HepG2 (cell line): ENCODE results near the gene KRTAP17-1. TPM values are rescaled to one million over a fixed set of nuclear protein-coding genes. Genes with fewer than 3 reads are reported as not detected.

Experiments
- ATAC-seq: fragments of 200-7000 bp; cut with Tn5 transposase; 3 replicates; pipeline ENCODE4 v1.9.1; 2020; ENCODE audit warnings: mild to moderate bottlenecking, moderate library complexity
- BruUV-seq: library from RNA; stranded (reverse); fragments of 400-500 nt; replicated peaks from 2 replicates; lab custom pipeline; 2021; lab: Mats Ljungman, UMichigan
- CTCF ChIA-PET: fragments of 300-600 bp; formaldehyde crosslinking; extraction: SDS; loops from one replicate; lab custom pipeline; 2021; ENCODE audit warnings: low total read pairs, inconsistent platforms, low intra/inter-chr PET ratio; lab: Yijun Ruan, JAX
- POLR2A ChIA-PET: fragments of 350-600 bp; sonication (Branson Sonifier 250); formaldehyde crosslinking; loops from one replicate; lab custom pipeline; 2020; ENCODE audit warnings: antibody characterized with exemption, inconsistent platforms; lab: Yijun Ruan, JAX
- DNase-seq: peaks from one replicate; pipeline ENCODE4 v3.0.0-alpha.2; 2015; ENCODE audit warnings: low spot score
- FAIRE-seq: peaks from 3 replicates; lab custom pipeline; 2011; peaks lifted over from hg19 to GRCh38; lab: Jason Lieb, UNC
- H2AFZ ChIP-seq: one replicate; pipeline ENCODE4 v1.6.1; 2011; ENCODE audit warnings: low read length, inconsistent platforms
- H3K27ac ChIP-seq: fragments of 300-600 bp; 3 replicates; pipeline ENCODE4 v1.8.0; 2011; ENCODE audit warnings: mixed run types, mild to moderate bottlenecking, mixed read lengths, low read length, inconsistent platforms; ENCODE audit not compliant: insufficient read depth; ENCODE audit errors: extremely low read length
- H3K27me3 ChIP-seq, 2 experiments: fragments of 200-600 bp in 1 of 2; 2 replicates in 1 of 2; 3 replicates in 1 of 2; pipeline versions ENCODE4 v1.6.0 to v1.8.0; 2011; ENCODE audit warnings: low read length in 2 of 2, mild to moderate bottlenecking in 2 of 2, moderate library complexity in 2 of 2, inconsistent platforms in 1 of 2; ENCODE audit not compliant: insufficient read depth in 2 of 2, control insufficient read depth in 1 of 2
- H3K36me3 ChIP-seq, 2 experiments: fragments of 200-600 bp in 1 of 2; replicated peaks in 1 of 2; 2 replicates in 1 of 2; 3 replicates in 1 of 2; pipeline versions ENCODE4 v1.5.1 to v1.8.0; 2011; ENCODE audit warnings: low read length in 2 of 2, inconsistent platforms in 1 of 2; ENCODE audit not compliant: insufficient read depth in 2 of 2, control insufficient read depth in 1 of 2
- H3K4me1 ChIP-seq: 2 replicates; pipeline ENCODE4 v1.5.1; 2012; ENCODE audit warnings: low read length, inconsistent platforms; ENCODE audit not compliant: insufficient read depth
- H3K4me2 ChIP-seq: 2 replicates; pipeline ENCODE4 v1.6.0; 2011; ENCODE audit warnings: low read depth, low read length, inconsistent platforms
- H3K4me3 ChIP-seq, 3 experiments: fragments of 200-600 bp in 1 of 3; sonication (generic), shearing (Covaris generic) in 1 of 3; replicated peaks in 1 of 3; 2 replicates each; pipeline ENCODE4 v1.5.1; 2011 to 2016; ENCODE audit warnings: low read length in 3 of 3, inconsistent platforms in 2 of 3, low read depth in 2 of 3, mild to moderate bottlenecking in 2 of 3, control low read depth in 1 of 3, mixed read lengths in 1 of 3; ENCODE audit not compliant: insufficient read depth in 1 of 3
- H3K79me2 ChIP-seq: one replicate; pipeline ENCODE4 v1.6.1; 2011; ENCODE audit warnings: low read length, inconsistent platforms; ENCODE audit not compliant: insufficient read depth
- H3K9ac ChIP-seq: 2 replicates; pipeline ENCODE4 v1.6.0; 2011; ENCODE audit warnings: mild to moderate bottlenecking, low read depth, low read length, inconsistent platforms; ENCODE audit not compliant: insufficient read depth
- H3K9me3 ChIP-seq: 2 replicates; pipeline ENCODE4 v1.5.1; 2012; ENCODE audit warnings: mild to moderate bottlenecking, low read length
- H4K20me1 ChIP-seq: 2 replicates; pipeline ENCODE4 v1.6.0; 2011; ENCODE audit warnings: inconsistent platforms, mild to moderate bottlenecking, low read length, moderate library complexity; ENCODE audit not compliant: insufficient read depth
- BORCS8-MEF2B ChIP-seq: sonication (generic); formaldehyde crosslinking; IDR thresholded peaks from 2 replicates; pipeline ENCODE4 v1.8.0; 2022; ENCODE audit warnings: mild to moderate bottlenecking, missing genetic modification reagents
- CREM ChIP-seq, 2 experiments: sonication (generic) in 1 of 2; formaldehyde crosslinking in 1 of 2; IDR thresholded peaks; 2 replicates each; pipeline versions ENCODE4 v1.4.0 to v1.6.1; 2016 to 2020; ENCODE audit warnings: antibody characterized with exemption in 1 of 2, mild to moderate bottlenecking in 1 of 2, missing genetic modification reagents in 1 of 2
- KLF9 ChIP-seq: IDR thresholded peaks from 2 replicates; pipeline ENCODE4 v1.6.1; 2016; ENCODE audit warnings: low read depth
- MBD4 ChIP-seq: IDR thresholded peaks from 2 replicates; pipeline ENCODE4 v1.6.1; 2012; ENCODE audit warnings: low read length, inconsistent platforms, borderline replicate concordance
- RNF2 ChIP-seq: fragments of 450-650 bp; conservative IDR thresholded peaks from 2 replicates; pipeline ENCODE4 v1.6.1; 2016; ENCODE audit warnings: low read depth
- SRSF9 ChIP-seq: fragments of 200-400 bp; formaldehyde crosslinking; IDR thresholded peaks from 2 replicates; pipeline ENCODE4 v1.6.1; 2018; ENCODE audit warnings: borderline replicate concordance, mild to moderate bottlenecking, low read depth, low read length; ENCODE audit not compliant: insufficient read depth, poor library complexity, severe bottlenecking
- U2AF1 ChIP-seq: fragments of 200-400 bp; formaldehyde crosslinking; optimal IDR thresholded peaks from 2 replicates; pipeline ENCODE3; 2017; ENCODE audit warnings: mild to moderate bottlenecking, low read depth, low read length
- ZC3H4 ChIP-seq: sonication (generic); formaldehyde crosslinking; IDR thresholded peaks from 2 replicates; pipeline ENCODE4 v1.4.0; 2020; ENCODE audit warnings: missing genetic modification reagents, borderline replicate concordance
- ZFP82 ChIP-seq: sonication (generic); formaldehyde crosslinking; IDR thresholded peaks from 2 replicates; pipeline ENCODE4 v1.5.1; 2020; ENCODE audit warnings: mild to moderate bottlenecking, missing genetic modification reagents, borderline replicate concordance
- ZFP90 ChIP-seq: sonication (generic); formaldehyde crosslinking; IDR thresholded peaks from 2 replicates; pipeline ENCODE4 v1.8.0; 2022; ENCODE audit warnings: missing genetic modification reagents, mild to moderate bottlenecking, inconsistent platforms, borderline replicate concordance
- ZKSCAN5 ChIP-seq: sonication (generic); formaldehyde crosslinking; IDR thresholded peaks from 2 replicates; pipeline ENCODE4 v1.5.1; 2020; ENCODE audit warnings: mild to moderate bottlenecking, missing genetic modification reagents
- ZNF563 ChIP-seq: sonication (generic); formaldehyde crosslinking; IDR thresholded peaks from 2 replicates; pipeline ENCODE4 v1.8.0; 2022; ENCODE audit warnings: mild to moderate bottlenecking, moderate library complexity, missing genetic modification reagents
- ZSCAN30 ChIP-seq: sonication (generic); formaldehyde crosslinking; IDR thresholded peaks from 2 replicates; pipeline ENCODE4 v1.5.0; 2020; ENCODE audit warnings: mild to moderate bottlenecking, missing genetic modification reagents
- WGBS: methylation state at CpG from one replicate; pipeline ENCODE4 v1.1.6; 2017; ENCODE audit warnings: low lambda C conversion rate; 5-methylcytosine and 5-hydroxymethylcytosine counted together
- in situ Hi-C: cut with HindIII; loops from 2 replicates; pipeline ENCODE4 v1.10.0; 2017; ENCODE audit warnings: low pct_unique_long_range_greater_than_20kb; ENCODE audit not compliant: extremely low pct_ligation_motif_present
- intact Hi-C: fragments of 100-400 bp; cut with micrococcal nuclease; formaldehyde crosslinking; loops from one replicate; pipeline ENCODE4 v1.10.0; 2022; ENCODE audit not compliant: unreplicated experiment
- polyA plus RNA-seq, 8 experiments: library from polyadenylated mRNA; depleted of rRNA in 3 of 8; stranded (reverse) in 7 of 8; unstranded in 1 of 8; fragments of >200 nt; fragmentation: Illumina TruSeq in 4 of 8; extraction: Trizol in 4 of 8; gene quantifications; 2 replicates each; pipeline versions ENCODE4 v1.2.1 to v1.2.3, GENCODE V29; 2011 to 2016; ENCODE audit warnings: low read depth in 4 of 8, missing spikeins in 1 of 8, mixed read lengths in 1 of 8; ENCODE audit not compliant: insufficient read depth in 1 of 8
- total RNA-seq, 5 experiments: library from RNA; depleted of rRNA; stranded (reverse); fragments of >200 nt; fragmentation: Illumina TruSeq; extraction: Trizol; gene quantifications; 2 replicates each; pipeline ENCODE4 v1.2.3, GENCODE V29; 2016; ENCODE audit warnings: low read depth in 1 of 5
- TF ChIP-seq, protein P1 (sequence below): sonication (generic); formaldehyde crosslinking; IDR thresholded peaks from 2 replicates; pipeline ENCODE4 v1.4.0; 2020; ENCODE audit warnings: missing genetic modification reagents
- TF ChIP-seq, protein P2 (sequence below): sonication (generic); formaldehyde crosslinking; conservative IDR thresholded peaks from 2 replicates; pipeline ENCODE4 v1.4.0; 2020; ENCODE audit warnings: missing genetic modification reagents
- TF ChIP-seq, protein P3 (sequence below): sonication (generic); formaldehyde crosslinking; IDR thresholded peaks from 2 replicates; pipeline ENCODE4 v1.8.0; 2022; ENCODE audit warnings: mild to moderate bottlenecking, missing genetic modification reagents, borderline replicate concordance
- TF ChIP-seq, protein P4 (sequence below): IDR thresholded peaks from 2 replicates; pipeline ENCODE4 v1.6.1; 2016; ENCODE audit warnings: mild to moderate bottlenecking

The KRTAP17-1 gene
- total and polyA plus RNA-seq, 2 of the 13 experiments (the other 11 are each of a cell fraction or from before 2014, with no cell fraction given), result not detected

DNA sequence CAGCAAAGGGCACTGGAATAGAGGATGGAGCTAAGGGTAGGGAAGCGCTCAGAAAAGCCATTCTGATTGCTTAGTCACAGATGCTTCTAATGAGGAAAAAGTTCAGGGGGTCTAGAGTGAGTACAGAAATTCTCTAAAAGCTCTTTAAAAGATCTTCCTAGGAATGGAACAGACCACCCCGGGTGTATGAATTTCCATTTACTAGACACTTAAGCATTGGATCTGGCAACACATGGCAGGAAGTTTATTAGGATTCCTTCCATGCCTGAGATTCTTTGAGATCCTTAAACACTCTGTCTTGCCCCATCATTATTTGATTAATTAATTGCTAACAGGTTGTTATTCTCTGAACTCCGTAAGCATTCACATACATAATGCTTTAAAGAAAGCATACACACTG lies 31.5 kb downstream of the KRTAP17-1 start (continued):
- TF ChIP-seq ZSCAN30 (CRISPR knock-in tag) (no peak), BORCS8-MEF2B (CRISPR knock-in tag) (no peak), CREM (IDR thresholded peaks at IDR 0.05) (no peak), CREM (CRISPR knock-in tag; IDR thresholded peaks at IDR 0.05) (no peak), KLF9 (no peak)
- TF ChIP-seq, protein P1, sequence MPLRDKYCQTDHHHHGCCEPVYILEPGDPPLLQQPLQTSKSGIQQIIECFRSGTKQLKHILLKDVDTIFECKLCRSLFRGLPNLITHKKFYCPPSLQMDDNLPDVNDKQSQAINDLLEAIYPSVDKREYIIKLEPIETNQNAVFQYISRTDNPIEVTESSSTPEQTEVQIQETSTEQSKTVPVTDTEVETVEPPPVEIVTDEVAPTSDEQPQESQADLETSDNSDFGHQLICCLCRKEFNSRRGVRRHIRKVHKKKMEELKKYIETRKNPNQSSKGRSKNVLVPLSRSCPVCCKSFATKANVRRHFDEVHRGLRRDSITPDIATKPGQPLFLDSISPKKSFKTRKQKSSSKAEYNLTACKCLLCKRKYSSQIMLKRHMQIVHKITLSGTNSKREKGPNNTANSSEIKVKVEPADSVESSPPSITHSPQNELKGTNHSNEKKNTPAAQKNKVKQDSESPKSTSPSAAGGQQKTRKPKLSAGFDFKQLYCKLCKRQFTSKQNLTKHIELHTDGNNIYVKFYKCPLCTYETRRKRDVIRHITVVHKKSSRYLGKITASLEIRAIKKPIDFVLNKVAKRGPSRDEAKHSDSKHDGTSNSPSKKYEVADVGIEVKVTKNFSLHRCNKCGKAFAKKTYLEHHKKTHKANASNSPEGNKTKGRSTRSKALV (CRISPR knock-in tag), result no peak
- TF ChIP-seq, protein P2, sequence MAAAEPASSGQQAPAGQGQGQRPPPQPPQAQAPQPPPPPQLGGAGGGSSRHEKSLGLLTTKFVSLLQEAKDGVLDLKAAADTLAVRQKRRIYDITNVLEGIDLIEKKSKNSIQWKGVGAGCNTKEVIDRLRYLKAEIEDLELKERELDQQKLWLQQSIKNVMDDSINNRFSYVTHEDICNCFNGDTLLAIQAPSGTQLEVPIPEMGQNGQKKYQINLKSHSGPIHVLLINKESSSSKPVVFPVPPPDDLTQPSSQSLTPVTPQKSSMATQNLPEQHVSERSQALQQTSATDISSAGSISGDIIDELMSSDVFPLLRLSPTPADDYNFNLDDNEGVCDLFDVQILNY (CRISPR knock-in tag), result no peak
- TF ChIP-seq, all 625 proteins: peak for 0

DNA sequence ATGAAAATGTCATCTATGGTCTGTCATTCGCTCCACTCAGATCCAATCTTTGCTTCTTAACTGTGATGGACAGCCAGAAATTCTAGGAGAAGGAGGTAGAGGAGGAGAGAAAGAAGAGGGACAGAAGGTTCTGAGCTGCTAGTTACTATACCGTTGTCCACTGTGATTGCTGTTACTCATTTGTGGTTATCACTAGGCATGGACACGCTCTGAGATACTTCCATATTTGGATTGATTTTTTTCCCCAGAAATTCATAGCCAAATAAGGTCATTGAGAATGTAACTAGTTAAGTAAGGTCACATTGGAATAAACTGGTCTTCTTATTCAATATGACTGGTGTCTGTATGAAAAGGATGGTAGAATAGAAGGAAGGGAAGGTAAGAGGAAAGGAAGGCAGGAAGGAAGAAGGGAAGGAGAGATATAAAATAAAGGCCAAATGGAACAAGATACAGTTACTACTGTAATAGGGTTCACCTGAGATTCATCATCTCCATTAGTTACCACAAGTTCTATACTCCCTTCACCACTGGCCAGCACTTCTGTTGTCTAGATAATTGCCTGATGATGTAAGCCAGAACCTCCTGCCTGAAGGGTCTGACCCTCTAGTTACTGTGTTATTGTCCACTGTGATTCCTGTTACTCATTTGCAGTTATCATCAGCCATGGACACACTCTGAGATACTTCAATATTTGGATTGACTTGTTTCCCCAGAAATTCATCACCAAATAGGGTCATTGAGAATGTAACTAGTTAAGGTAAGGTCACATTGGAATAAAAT lies 37.1 kb downstream of the KRTAP17-1 start:
- ChIA-PET POLR2A (no interaction called here), CTCF (no interaction called here)
- no peaks in the 10 kb centered on the region for H4K20me1 ChIP-seq
- H3K9me3 ChIP-seq, result no peaks in the 10 kb centered on the region
- H2AFZ ChIP-seq, result no peak overlapping the region
- intact Hi-C loops (no loop called here), in situ Hi-C loops (no loop called here)
- no peak overlapping the region for H3K4me3 ChIP-seq
- FAIRE-seq (no peak), ATAC-seq (no peak), DNase-seq (peak; percentile 0)
- H3K27me3 ChIP-seq, result no peaks in the 10 kb centered on the region
- no peak overlapping the region for H3K9ac ChIP-seq
- H3K36me3 ChIP-seq, result no peaks in the 10 kb centered on the region
- H3K79me2 ChIP-seq, result no peaks in the 10 kb centered on the region
- WGBS, result 7% methylated on average over 3 of the region's 3 CpGs
- no peaks in the 10 kb centered on the region for H3K4me1 ChIP-seq
- TF ChIP-seq U2AF1 (no peak), ZKSCAN5 (CRISPR knock-in tag) (no peak), SRSF9 (no peak), ZNF563 (CRISPR knock-in tag) (no peak), MBD4 (no peak), RNF2 (no peak), ZFP82 (CRISPR knock-in tag) (no peak), ZFP90 (CRISPR knock-in tag) (no peak), ZC3H4 (CRISPR knock-in tag) (no peak)
- TF ChIP-seq, protein P3, sequence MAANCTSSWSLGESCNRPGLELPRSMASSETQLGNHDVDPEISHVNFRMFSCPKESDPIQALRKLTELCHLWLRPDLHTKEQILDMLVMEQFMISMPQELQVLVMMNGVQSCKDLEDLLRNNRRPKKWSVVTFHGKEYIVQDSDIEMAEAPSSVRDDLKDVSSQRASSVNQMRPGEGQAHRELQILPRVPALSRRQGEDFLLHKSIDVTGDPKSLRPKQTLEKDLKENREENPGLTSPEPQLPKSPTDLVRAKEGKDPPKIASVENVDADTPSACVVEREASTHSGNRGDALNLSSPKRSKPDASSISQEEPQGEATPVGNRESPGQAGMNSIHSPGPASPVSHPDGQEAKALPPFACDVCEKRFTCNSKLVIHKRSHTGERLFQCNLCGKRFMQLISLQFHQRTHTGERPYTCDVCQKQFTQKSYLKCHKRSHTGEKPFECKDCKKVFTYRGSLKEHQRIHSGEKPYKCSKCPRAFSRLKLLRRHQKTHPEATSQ (CRISPR knock-in tag), result no peak
- TF ChIP-seq, protein P4, sequence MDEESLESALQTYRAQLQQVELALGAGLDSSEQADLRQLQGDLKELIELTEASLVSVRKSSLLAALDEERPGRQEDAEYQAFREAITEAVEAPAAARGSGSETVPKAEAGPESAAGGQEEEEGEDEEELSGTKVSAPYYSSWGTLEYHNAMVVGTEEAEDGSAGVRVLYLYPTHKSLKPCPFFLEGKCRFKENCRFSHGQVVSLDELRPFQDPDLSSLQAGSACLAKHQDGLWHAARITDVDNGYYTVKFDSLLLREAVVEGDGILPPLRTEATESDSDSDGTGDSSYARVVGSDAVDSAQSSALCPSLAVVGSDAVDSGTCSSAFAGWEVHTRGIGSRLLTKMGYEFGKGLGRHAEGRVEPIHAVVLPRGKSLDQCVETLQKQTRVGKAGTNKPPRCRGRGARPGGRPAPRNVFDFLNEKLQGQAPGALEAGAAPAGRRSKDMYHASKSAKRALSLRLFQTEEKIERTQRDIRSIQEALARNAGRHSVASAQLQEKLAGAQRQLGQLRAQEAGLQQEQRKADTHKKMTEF, result no peak
- no peak overlapping the region for H3K4me2 ChIP-seq
- no peak overlapping the region for H3K27ac ChIP-seq
- BruUV-seq, result no TSS peak
